ENCODE measurements around the gene PRCP.
"Not testable (repeated sequence)": the region's sequence is repeated elsewhere in the genome, so short reads cannot be mapped to it uniquely, and the experiment has no call there.

PRCP gene

GRCh38 chr11:82900277-82901164 lies at the start of gene PRCP:
Gene PRCP (minus strand): TSS chr11:82900430. CDS start chr11:82900402, 28 bp downstream.
- in situ Hi-C loops (cut with MboI; ENCODE audit: low pct_unique_long_range_greater_than_20kb, low sequenced_read_pairs, unreplicated experiment): loop anchor here (10.0 kb wide), 2 partner anchors 174 to 344 kb away; partner anchors contain the start of gene RAB30
- peak; percentile 88 for DNase-seq (ENCODE audit: low spot score)

GRCh38 chr11:82949352-82949751 lies 49.1 kb upstream of the PRCP start:
- TF ChIP-seq CTCF (IDR thresholded peaks at IDR 0.05; ENCODE audit: extremely low read depth, insufficient read depth, missing control alignments): no peak
- no peak for DNase-seq (ENCODE audit: low spot score)
- in situ Hi-C loops (cut with MboI; ENCODE audit: low pct_unique_long_range_greater_than_20kb, low sequenced_read_pairs, unreplicated experiment): no loop called here

More at GRCh38 chr11:82900277-82901164, at the start of gene PRCP:
- TF ChIP-seq CTCF (IDR thresholded peaks at IDR 0.05; ENCODE audit: extremely low read depth, insufficient read depth, missing control alignments): no peak

- TF ChIP-seq CTCF (IDR thresholded peaks at IDR 0.05; ENCODE audit: extremely low read depth, insufficient read depth, missing control alignments): no peak
- no peak for DNase-seq (ENCODE audit: low spot score)
- in situ Hi-C loops (cut with MboI; ENCODE audit: low pct_unique_long_range_greater_than_20kb, low sequenced_read_pairs, unreplicated experiment): no loop called here
These were observed 45.5 kb upstream of the PRCP start for GRCh38 chr11:82945682-82946081.

GRCh38 chr11:82945041-82945440 lies 44.8 kb upstream of the PRCP start:
- DNase-seq (ENCODE audit: low spot score); in situ Hi-C loops (cut with MboI; ENCODE audit: low pct_unique_long_range_greater_than_20kb, low sequenced_read_pairs, unreplicated experiment): not testable (repeated sequence)

- no peak for TF ChIP-seq CTCF (IDR thresholded peaks at IDR 0.05; ENCODE audit: extremely low read depth, insufficient read depth, missing control alignments)
- in situ Hi-C loops (cut with MboI; ENCODE audit: low pct_unique_long_range_greater_than_20kb, low sequenced_read_pairs, unreplicated experiment): no loop called here
- DNase-seq (ENCODE audit: low spot score): no peak
These were observed 44.0 kb upstream of the PRCP start for GRCh38 chr11:82944198-82944597.

GRCh38 chr11:82943430-82943829 lies 43.2 kb upstream of the PRCP start:
- DNase-seq (ENCODE audit: low spot score); in situ Hi-C loops (cut with MboI; ENCODE audit: low pct_unique_long_range_greater_than_20kb, low sequenced_read_pairs, unreplicated experiment): not testable (repeated sequence)

GRCh38 chr11:82942376-82942775 lies 42.1 kb upstream of the PRCP start:
- in situ Hi-C loops (cut with MboI; ENCODE audit: low pct_unique_long_range_greater_than_20kb, low sequenced_read_pairs, unreplicated experiment): no loop called here

More at GRCh38 chr11:82942376-82942775, 42.1 kb upstream of the PRCP start:
- TF ChIP-seq CTCF (IDR thresholded peaks at IDR 0.05; ENCODE audit: extremely low read depth, insufficient read depth, missing control alignments): no peak
- no peak for DNase-seq (ENCODE audit: low spot score)

Data from GM13977 (cell line).